Measurements from ENCODE around the gene CACNA1E. TPM values are rescaled to one million over a fixed set of nuclear protein-coding genes. Genes with fewer than 3 reads are reported as not detected.

The CACNA1E gene
- total RNA-seq, 1 donor from 2014 or later: not detected

DNA sequence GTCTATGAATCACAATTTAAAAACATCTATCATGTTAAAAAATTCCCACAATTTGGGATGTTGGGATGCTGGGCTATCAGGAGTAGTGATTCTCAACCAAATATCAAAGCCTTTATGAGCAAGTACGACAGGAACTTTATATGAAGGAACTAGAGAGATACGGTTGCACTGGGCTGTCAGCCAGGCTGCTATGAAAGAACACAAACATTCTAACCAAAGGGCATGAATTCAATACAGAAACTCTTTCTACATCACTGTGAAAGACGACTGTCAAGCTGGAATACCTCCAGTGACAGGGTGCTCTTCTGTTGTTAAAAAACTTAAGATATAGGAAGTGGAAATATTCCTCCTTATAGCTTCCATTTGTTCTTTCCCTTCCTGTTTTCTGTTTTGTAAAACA is 9.8 kb downstream of the CACNA1E start:
- Mint-ChIP-seq H3K36me3 (ENCODE audit: low read depth) (no peaks in the 10 kb centered on the region), H3K27ac (no peak overlapping the region), H3K9me3 (no peaks in the 10 kb centered on the region), H3K4me3 (no peak overlapping the region), H3K4me1 (no peaks in the 10 kb centered on the region), H3K27me3 (peaks cover 44% of the 10 kb centered on the region)
- intact Hi-C loops (cut with micrococcal nuclease): no loop called here
- no peak for DNase-seq

DNA sequence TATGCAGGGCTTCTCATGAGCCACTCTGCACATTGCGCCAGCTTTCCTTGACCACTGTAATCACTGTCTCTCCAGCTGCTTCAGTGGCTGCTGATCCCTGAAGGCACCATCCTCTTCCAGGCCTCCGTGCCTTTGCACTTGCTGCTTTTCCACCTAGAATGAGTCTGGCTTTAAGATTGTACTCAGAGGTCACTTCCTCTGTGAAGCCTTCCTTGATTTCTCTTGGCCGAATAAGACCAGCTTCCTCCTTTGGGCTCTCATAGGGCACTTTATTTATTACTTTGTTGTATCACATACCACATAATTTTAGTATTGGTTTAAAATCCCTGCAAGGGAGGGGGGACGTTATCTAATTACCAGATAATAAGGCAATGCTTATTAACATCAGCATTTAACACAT is 10.6 kb downstream of the CACNA1E start:
- Mint-ChIP-seq H3K4me3 (no peak overlapping the region), H3K9me3 (no peaks in the 10 kb centered on the region), H3K27ac (no peak overlapping the region), H3K27me3 (peaks cover 43% of the 10 kb centered on the region), H3K4me1 (no peaks in the 10 kb centered on the region), H3K36me3 (ENCODE audit: low read depth) (no peaks in the 10 kb centered on the region)
- no peak for DNase-seq
- intact Hi-C loops (cut with micrococcal nuclease): no loop called here

DNA sequence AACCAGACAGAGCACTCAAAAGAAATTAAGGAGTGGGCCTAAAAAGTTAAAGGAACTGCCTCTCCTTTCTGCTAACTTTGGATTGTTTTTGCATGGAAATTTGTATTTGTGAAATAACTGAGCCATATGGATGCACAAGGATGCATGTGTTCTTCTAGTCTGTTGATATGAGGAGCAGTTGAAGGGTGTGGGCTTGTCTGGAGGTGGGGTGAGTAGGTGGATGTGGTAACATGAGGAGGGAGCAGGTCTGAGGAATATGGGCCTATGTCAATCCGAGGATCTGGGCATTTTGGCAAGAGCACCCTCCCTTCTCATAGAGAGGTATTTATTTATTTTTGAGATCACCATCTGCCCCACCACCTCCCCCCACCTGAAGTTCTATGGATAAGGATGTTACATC is 13.4 kb downstream of the CACNA1E start:
- Mint-ChIP-seq H3K27me3 (peaks cover 40% of the 10 kb centered on the region), H3K27ac (no peak overlapping the region)
- intact Hi-C loops (cut with micrococcal nuclease): no loop called here

DNA sequence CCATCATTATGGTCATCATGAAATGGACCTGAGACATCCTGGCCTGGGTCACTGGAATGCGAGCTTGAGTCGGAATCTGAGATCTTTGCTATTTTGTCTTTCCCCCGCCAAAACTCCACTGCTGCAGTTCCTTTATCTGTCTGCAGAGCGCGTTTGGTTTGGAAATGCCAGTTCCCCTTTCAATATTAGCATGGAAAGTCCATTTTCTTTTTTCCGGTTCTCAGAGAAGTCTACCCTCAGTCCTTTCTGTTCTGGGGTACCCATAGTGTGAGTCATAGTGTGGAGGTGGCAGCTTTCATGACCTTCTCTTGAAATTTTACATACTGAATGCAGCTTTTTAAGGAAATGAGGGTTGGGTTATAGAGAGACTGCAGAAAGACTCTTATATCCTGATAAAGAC is 14.6 kb downstream of the CACNA1E start:
- Mint-ChIP-seq H3K27ac (no peak overlapping the region), H3K4me3 (no peak overlapping the region), H3K36me3 (ENCODE audit: low read depth) (no peaks in the 10 kb centered on the region), H3K9me3 (no peaks in the 10 kb centered on the region), H3K27me3 (peaks cover 37% of the 10 kb centered on the region), H3K4me1 (no peaks in the 10 kb centered on the region)
- intact Hi-C loops (cut with micrococcal nuclease): no loop called here
- no peak for DNase-seq

More for the DNA sequence above, 13.4 kb downstream of the CACNA1E start:
- H3K9me3 Mint-ChIP-seq: no peaks in the 10 kb centered on the region
- no peaks in the 10 kb centered on the region for H3K4me1 Mint-ChIP-seq
- H3K4me3 Mint-ChIP-seq: no peak overlapping the region
- no peak for DNase-seq
- no peaks in the 10 kb centered on the region for H3K36me3 Mint-ChIP-seq (ENCODE audit: low read depth)

DNA sequence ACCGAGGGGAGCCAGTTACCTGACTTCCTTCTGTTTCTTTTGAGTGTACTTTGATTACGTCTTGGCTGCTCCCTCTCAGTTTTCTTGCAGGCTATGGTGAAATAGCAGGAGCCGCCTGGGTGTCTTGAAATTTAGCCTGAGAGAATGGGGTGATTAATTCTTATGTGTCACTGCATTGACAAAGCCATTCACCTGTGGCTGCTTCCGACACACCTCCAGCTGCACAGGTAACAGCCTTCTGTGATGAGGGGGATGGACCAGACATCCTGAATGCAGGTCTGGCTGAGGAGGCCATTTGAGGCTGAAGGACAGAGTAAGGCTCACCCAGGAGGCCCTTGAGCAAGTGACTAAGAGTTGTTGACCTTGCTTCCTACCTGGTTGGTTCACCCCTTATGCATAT is 16.5 kb downstream of the CACNA1E start:
- H3K4me3 Mint-ChIP-seq: no peak overlapping the region
- intact Hi-C loops (cut with micrococcal nuclease): no loop called here
- no peaks in the 10 kb centered on the region for H3K36me3 Mint-ChIP-seq (ENCODE audit: low read depth)
- peaks cover 2% of the 10 kb centered on the region for H3K4me1 Mint-ChIP-seq
- H3K27me3 Mint-ChIP-seq: peaks cover 28% of the 10 kb centered on the region
- DNase-seq: no peak
- no peaks in the 10 kb centered on the region for H3K9me3 Mint-ChIP-seq
- no peak overlapping the region for H3K27ac Mint-ChIP-seq

DNA sequence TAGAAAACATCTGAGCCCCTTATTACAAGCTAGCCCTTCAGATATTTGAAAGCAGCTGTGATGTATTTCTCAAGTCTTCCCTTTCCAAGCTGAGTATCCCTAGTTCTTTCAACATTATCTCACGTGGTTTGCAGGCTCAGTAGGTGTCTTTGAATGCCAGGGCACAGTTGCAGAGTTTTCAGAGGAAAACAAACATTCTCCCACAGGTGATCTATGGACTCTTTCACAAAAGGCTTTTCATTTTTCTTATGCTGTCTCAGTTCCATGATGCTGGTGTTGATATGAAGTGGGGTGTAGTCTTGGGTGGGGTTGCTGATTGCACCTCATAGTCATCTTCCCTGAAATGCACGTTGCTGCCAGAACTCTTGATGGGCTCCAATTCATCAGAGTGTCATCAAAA is 17.3 kb downstream of the CACNA1E start:
- H3K4me3 Mint-ChIP-seq: no peak overlapping the region
- peaks cover 3% of the 10 kb centered on the region for H3K4me1 Mint-ChIP-seq
- no peak for DNase-seq
- no peaks in the 10 kb centered on the region for H3K36me3 Mint-ChIP-seq (ENCODE audit: low read depth)
- H3K27ac Mint-ChIP-seq: no peak overlapping the region
- intact Hi-C loops (cut with micrococcal nuclease): no loop called here
- H3K27me3 Mint-ChIP-seq: peaks cover 28% of the 10 kb centered on the region
- H3K9me3 Mint-ChIP-seq: no peaks in the 10 kb centered on the region

DNA sequence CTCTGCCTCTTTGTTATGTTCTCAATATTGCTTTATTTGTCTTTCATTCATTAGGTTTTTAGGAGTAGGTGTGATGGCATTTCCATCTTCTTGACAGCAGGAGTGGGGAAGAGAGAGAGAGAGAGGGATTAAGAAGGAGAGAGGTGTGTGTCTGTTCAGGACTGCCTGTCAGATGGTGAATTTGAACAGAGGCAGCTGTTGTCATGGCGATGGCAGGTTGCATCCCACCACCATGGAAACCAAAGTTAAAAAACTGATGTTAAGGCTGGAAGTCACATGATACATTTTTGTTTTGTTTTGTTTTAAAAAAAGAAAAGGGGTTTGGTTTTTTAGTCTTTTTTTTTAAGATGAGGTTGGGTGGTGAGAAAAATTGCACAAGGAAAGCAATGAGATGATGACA is 18.3 kb downstream of the CACNA1E start:
- peaks cover 23% of the 10 kb centered on the region for H3K27me3 Mint-ChIP-seq

DNA sequence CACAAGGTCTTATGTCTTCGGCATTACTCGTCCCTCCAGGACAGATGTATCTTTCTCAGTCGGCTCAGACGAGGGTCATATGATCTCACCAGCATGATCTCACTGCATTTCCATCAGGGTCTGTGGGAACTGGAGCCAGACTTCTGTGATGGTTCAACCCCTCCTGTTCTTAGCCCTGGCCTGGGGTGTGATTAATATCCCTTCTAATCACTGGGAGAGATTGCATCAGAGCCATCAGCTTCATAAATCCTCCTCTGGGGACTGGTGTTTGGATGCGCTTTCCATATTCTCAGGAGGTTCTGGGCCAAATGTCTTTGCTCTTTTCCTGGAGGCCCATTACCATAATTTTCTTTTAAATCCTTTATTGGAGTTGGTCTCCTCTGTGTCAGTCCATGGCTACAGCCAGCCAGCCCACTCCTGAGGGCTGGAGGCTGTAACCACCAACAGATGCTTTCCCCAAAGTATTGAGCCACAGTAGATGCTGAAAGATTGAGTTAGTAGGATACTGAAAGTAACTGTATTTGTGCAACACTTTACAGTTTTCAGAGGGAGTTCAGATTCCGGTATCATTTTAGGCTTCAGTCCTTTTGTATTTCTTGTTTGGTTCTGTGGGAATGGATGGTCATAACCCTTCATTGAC is 20.0 kb downstream of the CACNA1E start:
- Mint-ChIP-seq H3K4me1 (peaks cover 3% of the 10 kb centered on the region), H3K36me3 (ENCODE audit: low read depth) (no peaks in the 10 kb centered on the region), H3K27ac (no peak overlapping the region), H3K27me3 (peaks cover 14% of the 10 kb centered on the region), H3K9me3 (no peaks in the 10 kb centered on the region), H3K4me3 (no peak overlapping the region)
- DNase-seq: no peak
- intact Hi-C loops (cut with micrococcal nuclease): no loop called here

More for the DNA sequence above, 18.3 kb downstream of the CACNA1E start:
- Mint-ChIP-seq H3K27ac (no peak overlapping the region), H3K9me3 (no peaks in the 10 kb centered on the region), H3K4me3 (no peak overlapping the region), H3K4me1 (peaks cover 3% of the 10 kb centered on the region), H3K36me3 (ENCODE audit: low read depth) (no peaks in the 10 kb centered on the region)
- DNase-seq: no peak
- intact Hi-C loops (cut with micrococcal nuclease): no loop called here

DNA sequence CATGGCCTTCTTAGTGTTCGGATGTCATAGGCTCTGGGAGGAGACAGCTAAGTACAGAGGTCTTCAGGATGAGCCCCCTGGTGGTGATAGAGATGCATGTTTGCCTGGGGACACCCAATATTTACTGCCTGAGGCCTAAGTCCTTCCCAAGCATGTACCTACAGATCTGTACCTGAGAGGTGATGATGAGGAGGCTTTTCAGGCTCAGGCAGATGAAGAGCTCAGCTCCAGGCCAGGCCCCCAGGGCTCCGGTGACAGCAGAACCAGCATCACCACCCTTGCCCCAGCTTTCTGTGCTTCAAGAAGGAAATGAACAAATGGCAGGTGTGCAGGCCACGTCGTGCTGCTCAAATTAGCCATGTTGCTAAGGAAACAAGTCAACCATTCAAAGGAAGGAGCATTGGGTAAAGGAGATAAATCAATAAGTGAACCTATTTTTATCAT is 21.1 kb downstream of the CACNA1E start:
- Mint-ChIP-seq H3K9me3 (no peaks in the 10 kb centered on the region), H3K4me3 (no peak overlapping the region), H3K27me3 (peaks cover 8% of the 10 kb centered on the region), H3K4me1 (peaks cover 3% of the 10 kb centered on the region), H3K27ac (no peak overlapping the region), H3K36me3 (ENCODE audit: low read depth) (no peaks in the 10 kb centered on the region)
- DNase-seq: peak; percentile 62
- intact Hi-C loops (cut with micrococcal nuclease): no loop called here

DNA sequence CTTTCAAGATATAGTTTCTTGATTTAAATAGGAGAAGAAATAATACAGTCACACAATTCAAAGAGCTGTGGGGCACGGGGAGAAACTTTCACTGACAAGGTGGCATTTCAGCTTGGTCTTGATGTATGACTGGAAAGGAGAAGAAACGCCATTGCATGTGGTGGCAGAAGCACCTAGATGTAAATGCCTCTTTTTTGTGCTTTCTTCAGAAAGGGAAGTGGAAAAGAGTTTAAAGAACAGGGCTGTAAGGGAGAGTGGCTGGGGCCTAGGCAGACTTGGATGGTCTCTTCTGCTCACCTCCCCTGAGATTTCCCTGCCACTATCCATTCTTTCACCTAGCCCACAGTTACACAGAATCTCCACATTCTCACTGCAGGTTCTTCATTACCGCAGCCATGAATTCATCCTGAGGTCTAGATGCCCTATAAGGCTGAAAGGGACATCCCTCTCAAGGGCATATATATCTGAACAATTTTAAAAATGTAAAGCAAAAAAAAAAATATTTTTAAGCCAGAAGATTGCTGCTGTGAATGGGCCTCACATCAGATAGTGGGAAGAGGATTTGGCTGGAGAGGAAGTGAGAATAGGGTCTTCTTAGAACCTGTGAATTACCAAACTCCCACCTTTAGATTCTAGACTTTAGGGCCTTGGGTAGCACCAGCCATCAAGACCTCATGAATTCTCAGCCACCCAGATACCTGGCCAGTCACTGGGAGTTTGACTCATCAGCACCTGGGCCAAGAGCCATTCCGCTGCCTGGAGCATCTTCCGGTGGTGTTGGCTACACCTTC is 23.4 kb downstream of the CACNA1E start:
- Mint-ChIP-seq H3K27me3 (peaks cover 1% of the 10 kb centered on the region), H3K9me3 (no peaks in the 10 kb centered on the region), H3K4me3 (no peak overlapping the region), H3K36me3 (ENCODE audit: low read depth) (no peaks in the 10 kb centered on the region), H3K27ac (no peak overlapping the region), H3K4me1 (peaks cover 3% of the 10 kb centered on the region)
- DNase-seq: no peak
- intact Hi-C loops (cut with micrococcal nuclease): no loop called here

DNA sequence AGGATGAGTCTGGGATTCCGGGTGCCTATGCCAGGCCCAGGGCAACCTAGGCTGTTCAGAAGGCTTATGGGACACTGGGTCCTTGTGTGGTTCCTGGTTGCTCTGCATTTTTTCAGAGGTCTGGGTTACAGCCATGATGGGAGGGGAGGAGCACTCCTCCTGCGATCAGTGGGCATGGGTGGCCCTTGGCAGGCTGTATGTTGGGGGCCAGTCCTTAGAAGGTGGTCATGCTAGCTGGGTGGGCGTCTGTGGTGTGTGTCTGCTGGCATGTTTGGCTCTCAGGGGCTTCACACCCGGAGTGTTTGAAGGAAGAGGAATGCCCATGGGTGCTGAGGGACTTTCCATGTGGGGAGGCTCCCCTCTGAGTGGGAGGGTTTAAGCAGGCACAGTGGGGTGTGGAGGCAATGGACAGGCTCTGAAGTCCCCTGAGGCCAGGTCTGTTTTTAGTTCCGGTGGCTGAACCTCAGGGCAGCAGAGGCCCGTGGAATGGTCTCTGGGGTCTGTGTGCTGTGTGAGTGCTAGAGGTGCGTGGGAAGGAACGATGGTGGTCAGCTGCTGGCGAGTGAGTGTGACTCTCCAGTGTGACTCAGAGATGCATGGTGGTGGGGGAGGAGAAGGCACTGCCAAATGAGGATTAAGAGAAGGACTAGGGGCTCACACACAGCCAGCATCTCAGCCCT is 25.3 kb downstream of the CACNA1E start:
- Mint-ChIP-seq H3K27ac (no peak overlapping the region), H3K9me3 (no peaks in the 10 kb centered on the region), H3K36me3 (ENCODE audit: low read depth) (no peaks in the 10 kb centered on the region), H3K27me3 (peaks cover 3% of the 10 kb centered on the region), H3K4me3 (no peak overlapping the region), H3K4me1 (peaks cover 3% of the 10 kb centered on the region)
- no peak for DNase-seq
- intact Hi-C loops (cut with micrococcal nuclease): no loop called here

DNA sequence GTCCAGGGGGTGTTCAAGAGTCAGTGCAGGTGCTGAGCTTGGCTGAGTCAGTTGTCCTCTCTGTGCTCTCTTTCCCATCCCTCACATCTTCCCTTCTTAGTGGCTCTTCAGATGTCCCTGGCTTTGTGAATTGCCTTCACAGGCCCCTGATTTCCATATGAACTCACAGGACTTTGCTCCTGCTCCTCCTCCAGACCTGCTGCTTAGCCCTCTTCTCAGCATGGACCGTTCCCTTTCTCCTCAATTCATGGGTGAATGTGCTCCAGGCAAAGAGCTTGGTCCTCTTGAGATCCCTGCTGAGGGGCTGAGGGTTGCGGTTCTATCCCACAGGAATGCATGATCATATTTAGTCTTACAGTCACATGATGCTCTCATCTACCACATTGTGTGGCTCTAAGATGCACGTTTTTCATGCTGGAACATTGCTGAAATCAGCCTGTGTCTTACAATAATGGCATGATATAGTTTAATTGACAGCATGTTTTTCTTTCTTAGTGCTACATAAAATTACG is 30.5 kb downstream of the CACNA1E start:
- intact Hi-C loops (cut with micrococcal nuclease): no loop called here
- Mint-ChIP-seq H3K9me3 (no peaks in the 10 kb centered on the region), H3K4me1 (no peaks in the 10 kb centered on the region), H3K27ac (no peak overlapping the region), H3K27me3 (peaks cover 8% of the 10 kb centered on the region), H3K4me3 (no peak overlapping the region), H3K36me3 (ENCODE audit: low read depth) (no peaks in the 10 kb centered on the region)
- DNase-seq: no peak

DNA sequence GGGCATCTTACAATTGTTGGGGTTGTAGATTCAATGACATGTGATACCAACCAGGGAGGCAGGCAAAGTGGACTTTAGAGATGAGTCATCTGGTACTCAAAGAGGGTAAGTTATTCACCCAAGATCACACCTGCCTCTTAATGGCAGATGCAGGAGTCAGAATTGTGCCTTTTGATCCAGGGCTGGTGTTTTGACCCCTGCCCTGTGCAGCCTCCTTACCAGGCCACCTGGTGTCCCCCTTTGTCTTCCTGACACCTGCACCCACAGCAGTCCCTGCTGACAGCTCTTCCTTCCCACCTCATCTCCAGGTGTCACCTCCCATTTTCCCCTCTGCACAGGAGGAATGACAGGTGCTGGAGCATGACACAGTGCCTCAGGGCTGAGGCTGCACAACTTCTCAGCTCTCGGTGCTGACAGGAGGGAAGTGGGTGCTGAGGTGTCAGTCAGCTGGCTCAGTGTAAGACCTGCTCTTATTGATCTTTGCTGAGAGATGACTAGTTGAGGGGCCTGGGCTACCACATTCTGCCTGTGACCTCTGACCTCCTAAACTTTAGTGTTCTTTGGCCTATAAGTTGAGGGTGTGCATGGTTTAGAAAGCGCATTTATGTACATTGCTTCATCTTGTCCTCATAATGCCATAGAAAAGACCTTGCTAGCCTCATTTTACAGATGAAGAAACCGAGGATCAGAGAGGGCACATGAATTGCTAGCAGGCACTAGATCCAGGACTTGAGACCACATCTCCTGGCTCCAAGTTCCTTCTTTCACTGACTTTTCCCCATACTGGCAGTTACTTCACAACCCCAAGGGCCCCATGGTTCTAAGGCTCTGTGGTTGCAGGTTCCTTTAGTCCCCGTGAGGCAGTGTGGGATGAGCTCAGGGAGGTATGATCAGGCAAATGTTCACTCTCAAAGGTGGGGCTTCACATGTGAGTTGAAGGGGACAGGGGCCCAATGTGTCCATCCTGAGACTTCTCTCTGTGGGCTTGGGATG is 31.3 kb downstream of the CACNA1E start:
- Mint-ChIP-seq H3K9me3 (no peaks in the 10 kb centered on the region), H3K27me3 (peaks cover 10% of the 10 kb centered on the region), H3K36me3 (ENCODE audit: low read depth) (no peaks in the 10 kb centered on the region), H3K4me3 (no peak overlapping the region), H3K27ac (no peak overlapping the region), H3K4me1 (no peaks in the 10 kb centered on the region)
- intact Hi-C loops (cut with micrococcal nuclease): no loop called here
- DNase-seq: no peak
